ENCODE measurements around the gene TNRC6B.

Gene TNRC6B

GRCh38 chr22:40224702-40225101, 47.0 kb downstream of the TNRC6B start:
- Histone ChIP-seq H3K79me2 (ENCODE audit: low read length) (peaks cover 90% of the 10 kb centered on the region), H3K4me2 (ENCODE audit: low read depth, low read length) (no peak overlapping the region)

GRCh38 chr22:40226620-40227019, 48.9 kb downstream of the TNRC6B start:
- Histone ChIP-seq H3K4me3 (ENCODE audit: low read length) (no peak overlapping the region), H3K4me1 (ENCODE audit: low read length) (no peaks in the 10 kb centered on the region), H3K36me3 (replicated peaks; ENCODE audit: insufficient read depth, low read length) (no peaks in the 10 kb centered on the region), H3K27me3 (replicated peaks; ENCODE audit: insufficient read depth, low read length) (no peaks in the 10 kb centered on the region), H4K20me1 (ENCODE audit: insufficient read depth, low read length) (no peaks in the 10 kb centered on the region), H3K4me2 (ENCODE audit: low read depth, low read length) (no peak overlapping the region), H3K9me2 (replicated peaks; ENCODE audit: insufficient read depth, low read length) (no peaks in the 10 kb centered on the region), H3K9ac (ENCODE audit: low read length) (no peak overlapping the region), H3K9me3 (replicated peaks; ENCODE audit: insufficient read depth, low read length) (no peaks in the 10 kb centered on the region), H3K27ac (ENCODE audit: low read length) (no peak overlapping the region), H3F3A (ENCODE audit: insufficient read depth, low read length) (no peaks in the 10 kb centered on the region), H3K79me2 (ENCODE audit: low read length) (peaks cover 82% of the 10 kb centered on the region), H2AFZ (ENCODE audit: low read length) (no peak overlapping the region)
- no peak for DNase-seq
- TF ChIP-seq EZH2phosphoT487 (IDR thresholded peaks at IDR 0.05; ENCODE audit: low read length) (no peak), EZH2 (optimal IDR thresholded peaks at IDR 0.05; ENCODE audit: low read depth, low read length) (no peak)

More at GRCh38 chr22:40224702-40225101, 47.0 kb downstream of the TNRC6B start:
- Histone ChIP-seq H3K36me3 (replicated peaks; ENCODE audit: insufficient read depth, low read length) (no peaks in the 10 kb centered on the region), H3K9me3 (replicated peaks; ENCODE audit: insufficient read depth, low read length) (no peaks in the 10 kb centered on the region), H3K9ac (ENCODE audit: low read length) (no peak overlapping the region), H3K4me1 (ENCODE audit: low read length) (no peaks in the 10 kb centered on the region), H3K27ac (ENCODE audit: low read length) (no peak overlapping the region), H3F3A (ENCODE audit: insufficient read depth, low read length) (no peaks in the 10 kb centered on the region), H3K27me3 (replicated peaks; ENCODE audit: insufficient read depth, low read length) (no peaks in the 10 kb centered on the region), H3K4me3 (ENCODE audit: low read length) (no peak overlapping the region), H2AFZ (ENCODE audit: low read length) (no peak overlapping the region), H3K9me2 (replicated peaks; ENCODE audit: insufficient read depth, low read length) (no peaks in the 10 kb centered on the region), H4K20me1 (ENCODE audit: insufficient read depth, low read length) (no peaks in the 10 kb centered on the region)
- TF ChIP-seq EZH2 (optimal IDR thresholded peaks at IDR 0.05; ENCODE audit: low read depth, low read length) (no peak), EZH2phosphoT487 (IDR thresholded peaks at IDR 0.05; ENCODE audit: low read length) (no peak), CTCF (IDR thresholded peaks at IDR 0.05; ENCODE audit: low read length) (no peak)
- no peak for DNase-seq

- Histone ChIP-seq H2AFZ (ENCODE audit: low read length) (no peak overlapping the region), H3K9ac (ENCODE audit: low read length) (no peak overlapping the region), H3K36me3 (replicated peaks; ENCODE audit: insufficient read depth, low read length) (no peaks in the 10 kb centered on the region), H4K20me1 (ENCODE audit: insufficient read depth, low read length) (no peaks in the 10 kb centered on the region), H3F3A (ENCODE audit: insufficient read depth, low read length) (no peaks in the 10 kb centered on the region), H3K79me2 (ENCODE audit: low read length) (peaks cover 76% of the 10 kb centered on the region), H3K9me3 (replicated peaks; ENCODE audit: insufficient read depth, low read length) (no peaks in the 10 kb centered on the region), H3K27me3 (replicated peaks; ENCODE audit: insufficient read depth, low read length) (no peaks in the 10 kb centered on the region), H3K27ac (ENCODE audit: low read length) (no peak overlapping the region), H3K4me3 (ENCODE audit: low read length) (no peak overlapping the region), H3K9me2 (replicated peaks; ENCODE audit: insufficient read depth, low read length) (no peaks in the 10 kb centered on the region), H3K4me2 (ENCODE audit: low read depth, low read length) (no peak overlapping the region), H3K4me1 (ENCODE audit: low read length) (no peaks in the 10 kb centered on the region)
- no peak for DNase-seq
- no peak for TF ChIP-seq CTCF (IDR thresholded peaks at IDR 0.05; ENCODE audit: low read length)
- no peak for TF ChIP-seq EZH2phosphoT487 (IDR thresholded peaks at IDR 0.05; ENCODE audit: low read length)
- no peak for TF ChIP-seq EZH2 (optimal IDR thresholded peaks at IDR 0.05; ENCODE audit: low read depth, low read length)
Observed at GRCh38 chr22:40231618-40232313, 54.0 kb downstream of the TNRC6B start.

- no peaks in the 10 kb centered on the region for H3K9me3 ChIP-seq (replicated peaks; ENCODE audit: insufficient read depth, low read length)
- H3K36me3 ChIP-seq (replicated peaks; ENCODE audit: insufficient read depth, low read length) = no peaks in the 10 kb centered on the region
- H3K4me3 ChIP-seq (ENCODE audit: low read length) = no peak overlapping the region
- H3K79me2 ChIP-seq (ENCODE audit: low read length) = peaks cover 72% of the 10 kb centered on the region
- peaks cover 7% of the 10 kb centered on the region; the same call in 1 of the 2 replicates for H3F3A ChIP-seq (ENCODE audit: insufficient read depth, low read length)
- no peak overlapping the region for H2AFZ ChIP-seq (ENCODE audit: low read length)
- no peaks in the 10 kb centered on the region for H3K9me2 ChIP-seq (replicated peaks; ENCODE audit: insufficient read depth, low read length)
- no peak overlapping the region for H3K9ac ChIP-seq (ENCODE audit: low read length)
- H3K27ac ChIP-seq (ENCODE audit: low read length) = no peak overlapping the region
- H4K20me1 ChIP-seq (ENCODE audit: insufficient read depth, low read length) = no peaks in the 10 kb centered on the region
- H3K4me1 ChIP-seq (ENCODE audit: low read length) = peaks cover 7% of the 10 kb centered on the region
- no peak for TF ChIP-seq EZH2phosphoT487 (IDR thresholded peaks at IDR 0.05; ENCODE audit: low read length)
- no peak for TF ChIP-seq EZH2 (optimal IDR thresholded peaks at IDR 0.05; ENCODE audit: low read depth, low read length)
- no peak for TF ChIP-seq CTCF (IDR thresholded peaks at IDR 0.05; ENCODE audit: low read length)
- no peak for DNase-seq
- H3K27me3 ChIP-seq (replicated peaks; ENCODE audit: insufficient read depth, low read length) = no peaks in the 10 kb centered on the region
- H3K4me2 ChIP-seq (ENCODE audit: low read depth, low read length) = no peak overlapping the region
Observed at GRCh38 chr22:40232624-40233023, 54.9 kb downstream of the TNRC6B start.
